HG03378 (cell line): ENCODE data around the gene RIPOR1.
"Not testable (repeated sequence)": the region's sequence is repeated elsewhere in the genome, so short reads cannot be mapped to it uniquely, and the experiment has no call there.

Experiments
- ATAC-seq: cut with Tn5 transposase; IDR thresholded peaks from one replicate; pipeline ENCODE4 v1.9.1; 2021; ENCODE audit warnings: mild to moderate bottlenecking, moderate library complexity; ENCODE audit not compliant: unreplicated experiment

The RIPOR1 gene

DNA sequence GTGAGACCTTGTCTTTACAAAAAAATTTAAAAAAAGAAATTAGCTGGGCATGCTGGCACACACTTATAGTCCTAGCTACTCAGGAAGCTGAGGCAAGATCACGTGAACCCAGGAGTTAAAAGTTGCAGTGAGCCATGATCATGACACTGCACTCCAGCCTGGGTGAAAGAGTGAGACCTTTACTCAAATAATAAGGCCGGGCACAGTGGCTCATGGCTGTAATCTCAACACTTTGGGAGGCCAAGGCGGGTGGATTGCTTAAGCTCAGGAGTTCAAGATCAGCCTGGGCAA lies 11.5 kb upstream of the RIPOR1 start:
- ATAC-seq = no peak

DNA sequence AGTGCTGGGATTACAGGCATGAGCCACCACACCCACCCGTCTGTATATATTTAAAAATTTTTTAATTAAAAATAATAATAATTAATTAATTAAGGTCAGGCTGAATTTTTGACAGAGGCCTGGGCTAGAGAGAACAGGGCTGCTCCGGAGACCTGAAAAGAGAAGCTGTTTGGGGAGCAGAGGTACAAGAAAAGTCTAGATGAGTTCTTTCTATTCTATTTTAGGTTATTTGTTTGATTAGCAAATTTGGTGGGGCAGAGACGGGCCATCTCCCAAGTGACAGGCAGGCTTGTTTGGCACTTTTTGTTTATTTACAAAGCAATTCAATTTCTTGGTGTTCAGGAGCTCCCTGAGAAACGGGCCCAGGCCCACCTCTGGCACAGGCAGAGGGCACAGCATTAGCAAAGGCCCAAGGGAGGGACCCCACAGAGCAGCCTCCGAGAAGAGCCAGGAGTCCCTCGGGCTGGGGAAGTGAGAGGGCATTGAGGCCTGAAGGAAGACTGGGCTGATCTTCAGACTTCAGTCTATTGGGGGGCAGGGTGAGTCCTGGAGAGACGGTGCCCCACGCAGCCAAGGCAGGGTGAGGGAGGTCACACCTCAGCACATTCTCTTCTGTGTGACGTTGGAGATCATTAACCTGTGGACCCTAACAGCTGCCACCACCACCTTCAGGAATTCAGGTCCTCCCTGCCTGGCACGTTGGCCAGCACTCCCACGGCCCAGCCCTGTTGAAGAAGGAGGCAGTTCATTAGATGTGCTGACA lies 10.8 kb upstream of the RIPOR1 start:
- peak; percentile 34 for ATAC-seq

DNA sequence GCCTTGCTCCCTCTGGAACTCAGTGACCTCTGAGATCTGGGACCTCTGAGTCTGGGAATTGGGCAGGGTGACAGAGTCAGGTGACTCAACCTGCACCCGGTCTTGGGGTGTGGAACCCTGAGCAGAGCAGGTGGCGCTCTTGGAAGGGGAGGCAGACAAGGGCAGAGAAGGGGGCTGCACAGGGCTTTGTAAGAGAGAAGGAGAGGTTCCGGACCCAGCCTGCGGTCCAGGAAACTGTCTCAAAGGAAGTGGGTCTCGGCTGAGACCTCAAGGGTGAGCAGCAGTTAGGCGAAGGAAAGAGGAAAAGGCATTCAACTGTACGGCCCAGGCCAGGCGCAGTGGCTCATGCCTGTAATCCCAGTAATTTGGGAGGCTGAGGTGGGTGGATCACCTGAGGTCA lies 10.0 kb upstream of the RIPOR1 start:
- ATAC-seq = no peak

DNA sequence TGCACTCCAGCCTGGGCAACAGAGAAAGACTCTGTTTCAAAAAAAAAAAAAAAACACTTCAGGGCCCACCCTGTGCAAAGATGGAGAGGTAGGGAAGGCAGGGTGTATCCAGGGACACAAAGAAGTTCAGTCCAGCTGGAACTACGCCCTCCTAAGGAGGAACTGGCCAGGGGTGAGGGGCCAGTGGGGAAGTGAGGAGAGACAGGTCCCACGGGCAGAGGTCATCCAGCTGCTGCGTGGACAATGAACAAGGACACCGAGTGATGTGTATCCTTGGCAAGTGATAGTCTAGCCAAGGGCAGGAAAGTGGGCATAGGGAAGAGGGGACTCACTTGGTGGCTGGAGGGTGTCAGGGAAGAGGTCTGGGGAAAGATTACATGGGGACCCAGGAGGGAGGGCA lies 9.4 kb upstream of the RIPOR1 start:
- ATAC-seq = no peak

DNA sequence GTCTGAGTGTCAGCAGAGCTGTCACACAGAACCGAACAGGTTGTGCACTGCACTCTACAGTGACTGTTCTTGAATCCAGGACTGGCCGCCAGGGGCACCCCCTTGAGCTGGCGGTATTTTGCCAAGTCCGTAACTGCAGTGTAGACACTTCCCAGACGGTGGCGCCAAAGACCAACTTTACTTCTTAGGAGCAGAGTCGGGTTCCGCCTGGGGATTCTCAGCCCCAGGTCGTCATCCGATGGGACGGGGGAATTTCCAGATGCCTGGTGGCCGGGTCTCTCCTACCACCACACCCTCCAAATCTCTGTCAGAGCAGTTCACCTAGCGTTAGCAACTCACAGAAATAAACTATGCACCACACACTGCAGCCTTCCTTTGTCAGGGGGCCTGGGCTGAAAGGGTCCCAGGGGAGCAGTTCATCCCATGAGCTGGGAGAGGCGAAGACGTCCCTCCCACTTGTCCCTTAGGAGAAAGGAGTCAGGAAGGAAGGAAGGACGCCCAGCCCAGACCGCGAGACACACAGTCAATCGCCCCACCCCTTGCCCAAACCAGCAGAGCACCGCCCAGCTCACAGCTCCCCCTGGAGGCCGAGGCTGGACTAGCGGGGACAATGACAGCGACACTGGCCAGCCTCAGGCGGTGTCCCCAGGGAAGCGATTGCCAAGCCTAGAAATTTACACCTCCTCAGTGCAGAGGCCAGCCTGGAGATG lies 7.4 kb upstream of the RIPOR1 start:
- ATAC-seq = peak; percentile 72

DNA sequence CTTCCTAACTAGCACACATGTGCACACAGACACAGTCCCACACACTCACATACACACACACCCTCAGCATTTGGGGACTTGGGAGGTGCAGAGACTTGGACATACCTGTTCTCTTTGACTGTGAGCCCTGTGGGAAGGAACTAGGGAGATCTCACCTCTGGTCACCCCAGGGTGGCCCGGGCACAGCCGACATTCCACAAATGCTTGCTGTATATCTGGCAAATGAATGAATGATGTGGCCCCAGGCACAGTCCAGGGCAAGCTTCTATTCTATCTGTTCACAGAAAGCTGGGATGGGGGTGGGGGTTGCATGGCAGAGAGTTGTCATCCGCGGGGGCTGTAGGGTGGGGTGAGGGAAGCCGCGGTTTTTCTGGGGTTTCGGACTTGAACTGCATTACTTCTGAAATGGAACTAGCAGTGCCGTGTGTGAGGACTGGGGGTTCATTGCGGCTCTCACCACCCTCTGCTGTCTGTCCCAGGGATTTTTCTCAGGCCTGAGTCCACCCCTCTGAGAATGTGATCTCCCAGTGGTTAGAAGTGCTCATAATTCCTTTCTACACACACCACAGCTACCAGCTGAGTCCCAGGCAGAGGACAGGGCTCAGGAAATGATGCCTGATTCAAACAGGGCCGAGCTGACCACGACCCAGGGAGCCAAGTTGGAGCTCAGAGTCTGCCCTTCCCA lies 3.3 kb upstream of the RIPOR1 start:
- no peak for ATAC-seq

DNA sequence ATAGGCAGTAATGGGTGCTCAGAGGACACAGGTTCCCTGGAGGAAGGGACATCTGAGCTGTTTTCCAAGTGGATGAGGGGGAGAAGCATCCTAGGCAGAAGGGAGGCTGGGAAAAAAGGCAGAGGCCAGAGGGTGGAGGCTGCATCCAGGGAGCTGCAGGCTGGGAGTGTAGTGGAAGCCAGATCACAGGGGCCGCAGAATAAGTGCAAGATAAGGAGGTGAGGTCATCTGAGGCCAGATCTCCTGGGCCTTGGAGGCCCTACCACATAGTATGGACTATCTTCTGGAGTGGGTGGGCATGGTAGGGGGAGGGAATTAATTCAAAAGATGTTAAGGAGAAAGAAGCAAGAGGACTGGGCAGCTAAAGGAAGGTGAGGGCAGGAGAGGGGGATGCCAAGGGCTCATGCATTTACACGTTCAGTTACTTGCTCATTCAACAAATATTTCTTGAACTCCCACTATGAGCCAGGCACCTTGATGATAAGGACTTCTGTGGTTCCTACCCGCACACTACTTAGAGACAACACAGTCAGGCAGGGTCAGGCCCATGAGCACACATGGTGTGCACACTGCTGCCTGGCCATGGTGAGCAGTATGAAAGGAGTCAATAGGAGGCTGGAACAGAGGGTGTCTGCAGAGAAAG lies 2.4 kb upstream of the RIPOR1 start:
- ATAC-seq = no peak

DNA sequence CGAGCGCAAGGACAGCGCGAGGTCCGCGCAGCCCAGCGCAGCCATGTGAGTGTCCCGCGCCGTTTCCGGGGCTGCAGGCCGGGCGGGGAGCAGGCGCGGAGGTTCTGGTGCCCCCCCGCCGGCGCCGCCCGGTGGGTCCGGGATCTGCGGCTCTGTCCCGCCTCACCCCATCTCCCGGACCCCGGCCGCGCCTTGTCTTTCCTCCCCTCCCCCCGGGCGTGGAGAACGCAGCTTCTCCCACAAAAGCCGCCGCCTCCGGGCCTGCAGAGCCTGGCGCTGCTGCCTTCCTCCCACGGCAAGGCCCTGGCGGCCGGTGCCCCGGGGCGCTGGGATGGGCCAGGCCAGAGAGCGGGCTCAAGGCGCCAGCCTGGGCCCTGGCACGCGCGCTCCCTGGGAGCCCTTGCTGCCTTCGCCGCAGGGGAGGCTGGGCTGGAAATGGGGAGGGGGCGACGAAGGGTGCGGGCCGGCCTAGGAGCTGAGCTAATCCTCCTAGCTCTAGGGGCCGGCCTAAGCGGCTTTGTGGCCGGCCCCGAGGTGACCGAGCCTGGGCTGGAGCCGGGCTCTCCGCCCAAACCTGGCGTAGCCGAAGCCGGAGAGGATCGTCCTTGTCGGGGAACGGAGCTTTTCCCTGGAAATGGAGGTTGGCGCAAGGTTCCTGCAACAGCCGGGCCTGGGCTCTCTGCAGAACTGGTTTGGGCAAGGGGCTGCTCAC lies 397 bp downstream of the RIPOR1 start:
- ATAC-seq = no peak

DNA sequence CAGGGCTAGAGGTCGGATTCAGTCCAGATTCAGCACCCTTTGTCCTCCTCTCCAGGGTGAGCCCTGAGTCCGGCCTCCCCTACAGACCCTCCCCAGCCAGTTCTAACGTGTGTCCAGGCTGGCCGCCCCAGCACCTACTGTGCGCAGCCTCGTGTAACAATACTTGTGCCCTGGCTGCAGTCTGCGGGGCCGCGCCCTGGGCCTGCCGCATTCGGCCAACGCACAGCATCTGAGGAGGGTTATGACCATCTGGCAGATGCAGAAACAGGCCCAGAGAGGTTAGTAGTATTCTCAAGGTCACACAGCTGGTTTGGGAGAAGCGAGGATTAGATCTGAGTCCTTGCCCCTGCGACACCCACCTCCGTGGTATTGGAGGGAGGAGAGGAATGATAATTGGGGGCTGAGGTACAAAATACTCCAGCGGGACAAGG lies 968 bp downstream of the RIPOR1 start:
- no peak for ATAC-seq

DNA sequence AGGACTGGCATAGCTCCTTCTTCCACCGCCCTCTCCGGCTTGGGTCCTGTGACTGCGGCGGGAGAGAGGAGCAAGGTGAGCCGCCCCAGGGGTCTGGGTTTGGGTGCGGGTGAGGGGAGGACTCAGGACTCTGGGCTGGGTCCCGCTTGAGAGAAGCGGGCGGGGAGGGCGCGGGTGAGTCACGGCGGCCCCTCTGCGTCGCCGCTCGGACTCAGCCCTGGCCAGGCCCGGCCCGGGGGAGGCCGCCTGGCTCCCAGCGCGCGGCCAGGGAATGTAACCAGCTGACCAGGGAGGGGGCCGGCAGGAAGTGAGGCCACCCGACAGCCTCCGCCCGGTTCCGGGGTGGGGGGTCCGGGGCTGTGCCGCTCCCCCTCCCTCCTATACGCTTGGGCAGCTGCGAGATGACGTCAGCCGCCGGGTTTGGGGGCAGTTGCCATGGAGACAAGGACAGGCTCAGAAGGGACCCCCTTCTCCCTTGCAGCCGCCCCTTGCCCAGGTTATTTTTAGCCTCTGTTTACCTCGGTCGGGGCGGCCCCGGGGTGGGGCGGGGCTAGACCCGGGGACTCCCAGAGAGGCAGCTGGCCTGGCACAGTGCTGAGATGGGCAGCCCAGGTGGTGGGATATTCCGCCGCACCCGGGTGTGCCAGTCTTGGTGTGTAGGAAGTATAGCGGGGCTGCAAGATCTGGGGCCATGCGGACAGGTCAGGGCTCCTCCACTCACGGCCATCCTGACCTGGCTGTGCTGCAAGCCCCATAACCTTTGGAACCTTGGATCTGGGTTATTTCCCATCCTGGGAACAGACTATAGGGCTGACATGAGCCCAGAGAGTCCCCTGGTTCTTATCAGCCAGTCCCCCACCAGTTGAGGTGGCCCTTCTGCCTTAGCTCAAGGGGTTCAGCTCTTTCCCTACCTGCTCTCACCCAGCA lies 1.6 kb downstream of the RIPOR1 start:
- no peak for ATAC-seq

DNA sequence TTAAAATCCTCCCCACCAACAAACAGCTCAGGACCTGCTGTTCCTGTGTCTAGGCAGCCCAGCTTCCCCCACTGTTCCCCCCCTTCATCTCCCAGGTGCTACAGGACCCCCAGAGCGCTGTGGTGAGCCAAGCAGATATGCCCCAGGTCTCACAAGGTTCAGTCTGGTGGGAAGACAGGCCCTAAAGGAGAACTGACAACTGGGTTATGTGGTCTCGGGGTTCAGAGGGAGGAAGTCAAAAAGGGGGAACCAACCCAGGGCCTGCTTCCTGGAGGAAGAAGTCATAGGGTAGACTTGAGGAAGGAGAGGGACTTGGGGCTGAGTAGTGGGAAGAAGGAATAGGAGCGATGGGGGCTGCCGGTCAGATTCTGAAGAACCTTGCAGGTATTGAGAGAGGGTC lies 2.6 kb downstream of the RIPOR1 start:
- no peak for ATAC-seq

DNA sequence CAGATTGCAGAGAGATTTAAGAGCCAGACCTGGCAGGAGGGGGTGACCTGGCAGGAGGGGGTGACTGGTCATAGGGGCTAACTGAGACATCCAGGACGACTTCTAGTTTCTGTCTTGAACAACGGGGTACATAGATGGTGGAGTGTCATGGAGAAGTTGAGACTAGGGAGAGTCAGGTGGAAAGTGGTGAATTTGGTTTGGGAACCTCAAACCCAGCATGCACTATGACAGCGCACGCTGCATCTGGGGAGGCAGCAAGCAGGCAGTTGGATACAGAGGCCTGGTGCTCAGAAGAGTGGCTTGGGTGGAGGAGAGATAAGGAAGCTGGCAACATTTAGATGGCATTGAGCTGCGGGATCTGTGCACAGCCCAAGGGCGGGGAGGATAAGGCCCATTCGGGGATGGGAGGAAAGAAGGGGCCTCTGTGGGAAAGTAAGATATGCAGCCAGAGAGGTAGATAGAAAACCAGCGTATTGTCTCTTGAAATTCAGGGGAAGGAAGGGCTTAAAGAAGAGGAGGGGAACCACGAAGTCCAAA lies 4.5 kb downstream of the RIPOR1 start:
- ATAC-seq = no peak

DNA sequence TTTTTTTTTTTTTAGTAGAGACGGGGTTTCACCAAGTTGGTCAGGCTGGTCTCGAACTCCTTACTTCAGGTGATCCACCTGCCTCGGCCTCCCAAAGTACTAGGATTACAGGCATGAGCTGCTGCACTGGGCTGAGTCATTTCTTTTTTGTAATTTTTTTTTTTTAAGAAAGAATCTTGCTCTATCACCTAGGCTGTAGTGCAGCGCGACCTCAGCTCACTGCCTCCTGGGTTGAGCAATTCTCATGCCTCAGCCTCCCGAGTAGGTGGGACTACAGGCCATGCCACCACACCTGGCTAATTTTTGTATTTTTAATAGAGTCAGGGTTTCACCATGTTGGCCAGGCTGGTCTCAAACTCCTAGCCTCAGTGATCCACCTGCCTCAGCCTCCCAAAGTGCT lies 5.4 kb downstream of the RIPOR1 start:
- not testable (repeated sequence) for ATAC-seq

DNA sequence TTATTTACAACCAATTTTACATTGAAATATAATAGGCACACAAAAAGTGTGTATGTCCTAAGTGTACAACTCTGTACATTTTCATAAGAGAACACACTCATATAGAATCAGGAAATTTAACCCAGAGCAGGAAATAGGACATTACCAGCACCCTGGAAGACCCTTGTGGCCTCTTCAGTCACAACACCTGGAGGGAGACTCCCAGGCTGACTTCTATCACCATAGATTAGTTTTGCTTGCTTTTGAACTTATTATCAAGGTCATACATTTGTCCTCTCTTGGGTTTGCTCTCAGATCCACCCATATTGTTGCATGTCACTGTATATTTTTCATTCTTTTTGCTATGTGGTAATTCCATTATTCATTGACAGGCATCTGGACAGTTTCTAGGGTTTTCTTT lies 5.8 kb downstream of the RIPOR1 start:
- no peak for ATAC-seq

DNA sequence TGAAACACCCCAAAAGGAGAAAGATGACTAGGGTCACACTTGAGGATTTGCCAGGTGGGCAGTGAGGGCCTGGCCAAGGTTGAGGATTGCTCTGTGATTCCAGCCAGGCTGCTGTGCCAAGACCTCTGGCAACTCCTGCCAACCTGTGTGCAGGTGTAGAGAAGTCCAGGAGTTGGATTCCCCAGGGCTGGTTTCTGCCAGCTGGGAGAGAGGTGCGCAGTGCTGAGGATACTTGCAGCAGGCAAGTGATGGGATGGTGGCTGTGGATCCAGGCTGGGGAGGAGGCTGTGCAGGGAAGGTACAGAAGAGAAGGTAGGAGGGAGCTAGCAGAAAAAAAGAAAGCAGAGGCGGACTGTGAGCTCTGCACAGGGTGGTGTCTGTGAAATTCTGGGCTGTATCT lies 6.6 kb downstream of the RIPOR1 start:
- ATAC-seq = no peak

DNA sequence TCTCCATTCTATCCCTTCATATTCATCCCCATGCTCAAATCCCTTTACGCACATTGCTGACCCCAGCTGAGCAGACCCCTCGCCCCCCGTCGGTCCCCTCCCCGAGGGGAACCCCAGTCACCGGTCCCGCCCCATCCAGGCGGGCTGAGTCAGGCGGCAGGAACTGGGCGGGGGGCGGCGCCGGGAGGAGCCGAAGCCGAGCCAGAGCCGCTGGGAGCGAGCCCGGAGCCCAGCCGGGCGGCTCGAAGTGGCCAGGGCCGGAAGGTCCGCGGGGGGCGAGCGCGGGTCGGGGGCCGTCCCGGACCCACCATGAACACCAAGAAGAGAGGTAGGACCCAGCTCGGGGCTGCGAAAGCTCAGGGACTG lies 8.6 kb downstream of the RIPOR1 start:
- no peak for ATAC-seq

DNA sequence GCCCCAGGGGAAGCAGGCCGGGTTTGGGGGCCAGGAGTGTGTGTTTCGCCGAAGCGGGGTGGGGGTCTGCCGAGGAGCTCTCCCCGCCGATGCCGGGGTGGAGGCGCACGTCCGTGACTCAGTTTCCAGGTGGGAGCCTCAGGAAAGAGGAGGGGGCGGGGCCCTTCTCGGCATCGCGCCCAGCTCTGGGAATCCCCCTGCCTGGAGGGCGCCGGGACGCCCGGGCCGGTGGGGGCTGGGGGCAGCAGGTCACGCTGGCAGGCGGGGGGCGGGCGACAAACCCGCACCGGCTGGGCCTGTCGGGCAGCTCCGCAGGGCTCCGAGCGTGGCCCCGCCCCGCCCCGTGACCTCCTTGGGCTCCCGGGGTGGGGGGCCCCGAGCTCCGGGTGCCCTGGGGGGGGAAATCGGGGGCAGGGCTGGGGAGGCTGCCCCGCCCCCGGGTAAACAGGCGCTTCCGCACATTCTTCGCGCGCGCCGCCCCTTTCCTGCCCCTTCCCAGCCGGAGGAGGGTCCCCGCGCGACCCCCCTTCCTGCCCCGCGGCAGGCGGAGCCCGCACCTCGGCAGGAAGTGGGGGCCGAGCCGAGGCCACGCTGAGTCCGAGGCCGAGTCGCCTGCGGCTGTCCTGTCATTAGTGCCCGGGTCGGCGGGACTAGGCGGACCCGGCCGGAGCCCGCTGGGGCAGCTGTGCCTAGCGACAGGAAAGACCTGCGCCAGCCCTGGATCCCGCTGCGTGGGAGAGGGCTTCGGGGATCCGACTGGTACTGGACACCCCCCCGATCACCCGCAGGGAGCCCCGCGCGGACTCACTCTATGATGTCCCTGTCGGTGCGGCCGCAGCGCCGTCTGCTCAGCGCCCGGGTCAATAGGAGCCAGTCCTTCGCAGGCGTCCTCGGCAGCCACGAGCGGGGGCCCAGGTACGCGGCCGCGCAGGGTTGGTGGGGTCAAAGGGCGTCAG lies 9.3 kb downstream of the RIPOR1 start:
- no peak for ATAC-seq

DNA sequence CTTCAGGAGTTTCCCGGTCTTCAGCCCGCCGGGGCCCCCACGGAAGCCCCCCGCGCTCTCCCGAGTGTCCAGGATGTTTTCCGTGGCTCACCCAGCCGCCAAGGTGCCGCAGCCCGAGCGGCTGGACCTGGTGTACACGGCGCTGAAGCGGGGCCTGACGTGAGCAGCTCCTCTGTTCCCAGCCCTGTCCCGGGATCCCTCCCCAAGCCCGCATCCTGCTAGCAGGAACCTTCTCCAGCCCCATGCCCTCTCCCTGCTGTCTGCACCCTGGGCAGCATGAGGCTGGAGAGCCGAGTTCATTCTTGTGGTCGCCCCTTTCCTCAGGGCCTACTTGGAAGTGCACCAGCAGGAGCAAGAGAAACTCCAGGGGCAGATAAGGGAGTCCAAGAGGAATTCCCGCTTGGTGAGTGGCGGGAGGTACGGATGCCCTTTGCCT lies 10.1 kb downstream of the RIPOR1 start:
- ATAC-seq = no peak

DNA sequence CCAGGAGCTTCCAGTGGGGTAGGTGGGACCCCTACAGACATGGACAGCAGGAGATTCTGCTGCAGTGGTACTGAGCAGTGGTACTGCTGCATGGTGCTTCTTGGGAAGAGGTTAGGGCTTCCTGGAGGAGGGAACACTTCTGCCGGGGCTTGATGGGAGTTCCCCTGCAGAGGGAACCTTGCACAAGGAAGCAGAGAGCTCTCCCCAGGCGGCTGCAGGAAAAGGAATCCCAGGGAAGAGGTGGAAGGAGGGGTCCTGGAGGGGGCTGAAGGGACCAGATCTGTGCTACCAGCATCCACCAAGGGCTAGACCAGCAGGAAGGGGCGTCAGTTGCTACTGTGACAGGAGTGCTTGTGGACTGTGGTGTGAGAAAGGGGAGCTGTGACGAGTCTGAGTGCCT lies 10.6 kb downstream of the RIPOR1 start:
- no peak for ATAC-seq
